OCI-LY3 (cell line): ENCODE results near the gene CNTRL.

Experiments used
- H2AFZ ChIP-seq: fragments of 200-600, 300-600 bp; shearing (Covaris generic); 2 replicates; pipeline ENCODE4 v1.6.0; 2014; ENCODE audit warnings: antibody characterized with exemption, low read depth, low read length
- H3K27ac ChIP-seq: fragments of 200-600, 300-600 bp; sonication (generic); 2 replicates; pipeline ENCODE4 v1.5.1; 2014; ENCODE audit warnings: mild to moderate bottlenecking, low read length, moderate library complexity, mixed read lengths
- H3K27me3 ChIP-seq: fragments of 200-600, 300-600 bp; sonication (generic); 2 replicates; pipeline ENCODE4 v1.6.1; 2014; ENCODE audit warnings: low read depth, low read length, mixed read lengths
- H3K36me3 ChIP-seq: fragments of 200-600, 300-600 bp; sonication (generic); replicated peaks from 2 replicates; pipeline ENCODE3; 2014; ENCODE audit warnings: low read depth, low read length, mixed read lengths
- H3K4me1 ChIP-seq: fragments of 300-600, 200-600 bp; sonication (generic); 2 replicates; pipeline ENCODE4 v1.6.1; 2014; ENCODE audit warnings: low read length, mixed read lengths
- H3K4me2 ChIP-seq: fragments of 200-600, 300-600 bp; sonication (generic); 2 replicates; pipeline ENCODE4 v1.6.1; 2014; ENCODE audit warnings: low read length, mixed read lengths
- H3K4me3 ChIP-seq: fragments of 300-600, 200-600 bp; sonication (generic); 2 replicates; pipeline ENCODE4 v1.5.1; 2014; ENCODE audit warnings: antibody characterized with exemption, mild to moderate bottlenecking, low read length, moderate library complexity
- H3K79me2 ChIP-seq: fragments of 300-600, 200-600 bp; shearing (Covaris generic); 2 replicates; pipeline ENCODE4 v1.6.1; 2014; ENCODE audit warnings: mild to moderate bottlenecking, low read length, mixed read lengths
- H3K9ac ChIP-seq: fragments of 300-600, 200-600 bp; shearing (Covaris generic); 2 replicates; pipeline ENCODE4 v1.6.0; 2014; ENCODE audit warnings: mild to moderate bottlenecking, low read length, moderate library complexity
- H3K9me3 ChIP-seq: fragments of 200-600, 300-600 bp; shearing (Covaris generic); 2 replicates; pipeline ENCODE4 v1.6.1; 2014; ENCODE audit warnings: low read length, mixed read lengths; ENCODE audit not compliant: insufficient read depth
- H4K20me1 ChIP-seq: fragments of 200-600, 300-600 bp; sonication (generic); 2 replicates; pipeline ENCODE4 v1.6.1; 2016; ENCODE audit warnings: low read length, mixed read lengths; ENCODE audit not compliant: insufficient read depth
- EZH2phosphoT487 ChIP-seq: fragments of 200-600 bp; shearing (Covaris generic); IDR thresholded peaks from 2 replicates; pipeline ENCODE4 v1.6.1; 2018; ENCODE audit warnings: antibody characterized with exemption, mixed run types, low read depth
- TF ChIP-seq, protein P1 (sequence below): fragments of 200-600, 300-600 bp; sonication (generic); IDR thresholded peaks from 2 replicates; pipeline ENCODE4 v1.5.1; 2014; ENCODE audit warnings: antibody characterized with exemption, low read length, low read depth

The CNTRL gene

DNA sequence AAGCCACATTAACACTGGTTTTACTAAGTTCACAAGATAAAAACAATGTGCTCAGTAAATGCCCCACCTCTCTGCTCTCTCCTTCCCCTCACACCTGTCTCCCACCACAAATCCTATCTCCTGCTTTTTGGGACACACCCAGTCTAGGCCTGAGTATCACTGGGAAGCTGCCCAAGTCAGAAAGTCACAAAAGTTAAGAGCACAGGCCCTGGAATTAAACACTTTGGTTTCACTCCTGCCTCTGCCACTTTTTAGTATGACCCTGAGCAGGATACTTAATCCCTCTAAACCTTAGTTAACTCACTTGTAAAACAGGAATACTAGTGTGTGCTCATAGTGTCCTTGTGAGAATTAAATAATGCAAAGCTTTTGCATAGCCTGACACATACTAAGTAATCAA, 36.0 kb upstream of the CNTRL start:
- H3K4me2 ChIP-seq: no peak overlapping the region
- H3K27ac ChIP-seq: no peak overlapping the region
- no peak overlapping the region for H3K4me3 ChIP-seq
- no peaks in the 10 kb centered on the region for H4K20me1 ChIP-seq
- H3K27me3 ChIP-seq: no peaks in the 10 kb centered on the region
- no peak overlapping the region for H2AFZ ChIP-seq
- no peaks in the 10 kb centered on the region for H3K79me2 ChIP-seq
- H3K9ac ChIP-seq: no peak overlapping the region
- TF ChIP-seq EZH2phosphoT487: no peak
- TF ChIP-seq, protein P1, sequence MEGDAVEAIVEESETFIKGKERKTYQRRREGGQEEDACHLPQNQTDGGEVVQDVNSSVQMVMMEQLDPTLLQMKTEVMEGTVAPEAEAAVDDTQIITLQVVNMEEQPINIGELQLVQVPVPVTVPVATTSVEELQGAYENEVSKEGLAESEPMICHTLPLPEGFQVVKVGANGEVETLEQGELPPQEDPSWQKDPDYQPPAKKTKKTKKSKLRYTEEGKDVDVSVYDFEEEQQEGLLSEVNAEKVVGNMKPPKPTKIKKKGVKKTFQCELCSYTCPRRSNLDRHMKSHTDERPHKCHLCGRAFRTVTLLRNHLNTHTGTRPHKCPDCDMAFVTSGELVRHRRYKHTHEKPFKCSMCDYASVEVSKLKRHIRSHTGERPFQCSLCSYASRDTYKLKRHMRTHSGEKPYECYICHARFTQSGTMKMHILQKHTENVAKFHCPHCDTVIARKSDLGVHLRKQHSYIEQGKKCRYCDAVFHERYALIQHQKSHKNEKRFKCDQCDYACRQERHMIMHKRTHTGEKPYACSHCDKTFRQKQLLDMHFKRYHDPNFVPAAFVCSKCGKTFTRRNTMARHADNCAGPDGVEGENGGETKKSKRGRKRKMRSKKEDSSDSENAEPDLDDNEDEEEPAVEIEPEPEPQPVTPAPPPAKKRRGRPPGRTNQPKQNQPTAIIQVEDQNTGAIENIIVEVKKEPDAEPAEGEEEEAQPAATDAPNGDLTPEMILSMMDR: no peak
- no peaks in the 10 kb centered on the region for H3K4me1 ChIP-seq
- no peaks in the 10 kb centered on the region for H3K36me3 ChIP-seq
- H3K9me3 ChIP-seq: no peaks in the 10 kb centered on the region

DNA sequence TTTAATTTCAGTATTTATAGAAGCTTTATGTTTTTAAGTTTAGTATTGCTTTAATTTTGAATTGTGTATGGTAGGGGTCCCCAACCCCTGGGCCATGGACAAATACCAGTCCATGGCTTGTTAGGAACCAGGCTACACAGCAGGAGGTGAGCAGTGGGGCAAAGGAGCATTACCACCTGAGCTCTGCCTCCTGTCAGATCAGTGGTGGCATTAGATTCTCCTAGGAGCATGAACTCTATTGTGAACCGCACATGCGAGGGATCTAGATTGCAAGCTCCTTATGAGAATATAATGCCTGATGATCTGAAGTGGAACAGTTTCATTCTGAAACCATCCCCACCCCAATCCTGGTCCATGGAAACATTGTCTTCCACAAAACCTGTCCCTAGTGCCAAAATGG, 26.6 kb upstream of the CNTRL start:
- Histone ChIP-seq H3K4me2 (no peak overlapping the region), H3K4me1 (no peaks in the 10 kb centered on the region), H3K9ac (no peak overlapping the region), H3K27ac (no peak overlapping the region), H3K36me3 (no peaks in the 10 kb centered on the region), H2AFZ (no peak overlapping the region), H3K9me3 (no peaks in the 10 kb centered on the region), H3K4me3 (no peak overlapping the region), H3K79me2 (no peaks in the 10 kb centered on the region), H3K27me3 (no peaks in the 10 kb centered on the region), H4K20me1 (no peaks in the 10 kb centered on the region)
- TF ChIP-seq, protein P1: no peak
- no peak for TF ChIP-seq EZH2phosphoT487

DNA sequence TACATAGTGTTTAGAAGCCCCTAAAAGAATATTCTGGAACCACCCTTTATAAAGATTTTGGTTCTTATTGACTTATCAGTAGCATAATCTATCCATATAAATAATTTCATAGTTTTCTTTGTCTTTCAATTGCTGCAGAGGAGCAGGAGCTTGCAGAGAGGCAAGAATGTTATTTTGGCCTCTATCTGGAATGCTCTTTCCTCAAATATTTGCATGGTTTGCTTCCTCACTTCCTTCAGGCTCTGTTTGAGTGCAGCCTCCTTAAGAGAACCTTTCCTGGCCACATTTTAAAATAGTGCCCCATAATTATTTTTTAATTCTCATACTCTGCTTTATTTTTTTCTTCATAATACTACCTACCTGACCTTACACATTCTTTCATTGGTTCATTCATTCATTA, 26.1 kb upstream of the CNTRL start:
- H3K4me1 ChIP-seq: no peaks in the 10 kb centered on the region
- no peak for TF ChIP-seq EZH2phosphoT487
- no peak overlapping the region for H3K4me3 ChIP-seq
- no peak overlapping the region for H3K27ac ChIP-seq
- no peaks in the 10 kb centered on the region for H4K20me1 ChIP-seq
- no peak overlapping the region for H2AFZ ChIP-seq
- no peaks in the 10 kb centered on the region for H3K36me3 ChIP-seq
- no peaks in the 10 kb centered on the region for H3K27me3 ChIP-seq
- no peak overlapping the region for H3K9ac ChIP-seq
- H3K4me2 ChIP-seq: no peak overlapping the region
- H3K9me3 ChIP-seq: no peaks in the 10 kb centered on the region
- no peaks in the 10 kb centered on the region for H3K79me2 ChIP-seq

DNA sequence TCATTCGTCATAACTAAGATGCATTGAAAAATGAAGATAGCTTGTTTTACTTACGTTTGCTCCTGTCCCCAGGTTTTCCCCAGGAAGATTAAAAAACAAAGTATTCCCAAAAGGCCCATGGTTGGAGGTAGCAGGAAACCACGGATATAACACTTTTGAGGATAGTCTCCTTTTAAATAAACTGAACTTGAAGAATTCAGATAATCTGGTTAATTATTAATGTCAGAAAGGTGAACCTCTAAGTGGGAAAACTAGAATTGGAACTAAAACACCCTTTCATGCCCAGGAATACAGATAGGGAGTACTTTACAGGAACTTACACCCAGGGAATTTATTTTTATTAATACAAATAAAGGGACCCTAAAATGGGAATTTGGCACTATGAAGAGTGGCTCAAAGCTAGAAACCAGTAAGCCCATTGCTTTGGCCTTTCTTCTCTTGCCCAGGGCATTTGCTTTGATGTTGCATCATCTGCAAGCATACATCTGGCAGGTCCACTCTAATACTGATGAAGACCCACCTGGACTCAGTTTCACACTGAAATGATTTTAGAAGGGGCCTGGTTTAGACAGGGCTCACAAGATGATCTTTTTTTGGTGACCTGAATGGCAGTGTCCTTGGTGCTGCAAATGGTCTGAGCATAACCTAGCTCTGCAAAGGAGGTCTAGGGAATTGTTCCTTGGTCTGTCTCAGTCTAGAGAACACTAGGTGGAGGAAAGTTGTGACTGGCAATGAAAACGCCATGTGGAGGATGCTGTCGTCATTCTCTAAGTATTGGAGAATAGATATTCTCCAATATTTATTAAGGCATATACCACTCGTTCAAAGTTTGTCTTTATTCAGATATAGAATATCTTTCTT, 24.4 kb upstream of the CNTRL start, which contains the start of gene C5:
Gene C5, minus strand, starts transcription at position 148 of the 861 bp plus-strand sequence. Its CDS starts 29 bp downstream, at position 119.
- H3K27ac ChIP-seq: no peak within 1 kb of the TSS
- no peaks in the 10 kb centered on the region for H3K36me3 ChIP-seq
- H3K27me3 ChIP-seq: no peaks in the 10 kb centered on the region
- no peaks in the 10 kb centered on the region for H3K4me1 ChIP-seq
- no peak within 1 kb of the TSS for H3K4me2 ChIP-seq
- TF ChIP-seq EZH2phosphoT487: no peak
- TF ChIP-seq, protein P1: no peak
- no peak within 1 kb of the TSS for H2AFZ ChIP-seq
- no peak within 1 kb of the TSS for H3K4me3 ChIP-seq
- H3K9me3 ChIP-seq: no peaks in the 10 kb centered on the region
- H3K9ac ChIP-seq: no peak within 1 kb of the TSS
- no peaks in the 10 kb centered on the region for H3K79me2 ChIP-seq
- no peaks in the 10 kb centered on the region for H4K20me1 ChIP-seq
